NCI-H1694 (cell line): ENCODE results near the gene PDGFC.

ENCODE experiments used
- DNase-seq: peaks from one replicate; lab custom pipeline; 2025; lab: John Stamatoyannopoulos, UW

Gene PDGFC

DNA sequence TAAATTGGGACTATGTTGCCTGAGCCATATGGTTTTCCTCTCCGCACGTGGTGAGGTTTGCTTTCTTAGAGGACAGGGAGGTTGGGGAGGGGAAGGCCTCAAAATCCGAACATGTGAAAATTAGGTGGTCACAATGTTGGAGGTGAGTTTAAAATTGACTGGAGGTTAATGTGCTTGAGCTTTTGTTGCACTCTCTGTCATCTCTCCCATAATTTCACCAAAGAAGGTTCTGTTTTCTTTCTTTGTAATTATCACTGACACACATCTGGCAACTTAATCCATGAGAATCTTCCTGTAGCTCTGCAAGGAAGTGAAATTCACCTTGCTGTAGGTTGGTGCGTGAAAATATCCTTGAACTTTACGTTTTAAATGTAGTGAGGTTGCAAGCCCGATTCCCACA lies 225.5 kb downstream of the PDGFC start:
- DNase-seq, result no peak

- no peak for DNase-seq
These were observed 232.8 kb downstream of the PDGFC start for GRCh38 chr4:156738766-156739165.

DNA sequence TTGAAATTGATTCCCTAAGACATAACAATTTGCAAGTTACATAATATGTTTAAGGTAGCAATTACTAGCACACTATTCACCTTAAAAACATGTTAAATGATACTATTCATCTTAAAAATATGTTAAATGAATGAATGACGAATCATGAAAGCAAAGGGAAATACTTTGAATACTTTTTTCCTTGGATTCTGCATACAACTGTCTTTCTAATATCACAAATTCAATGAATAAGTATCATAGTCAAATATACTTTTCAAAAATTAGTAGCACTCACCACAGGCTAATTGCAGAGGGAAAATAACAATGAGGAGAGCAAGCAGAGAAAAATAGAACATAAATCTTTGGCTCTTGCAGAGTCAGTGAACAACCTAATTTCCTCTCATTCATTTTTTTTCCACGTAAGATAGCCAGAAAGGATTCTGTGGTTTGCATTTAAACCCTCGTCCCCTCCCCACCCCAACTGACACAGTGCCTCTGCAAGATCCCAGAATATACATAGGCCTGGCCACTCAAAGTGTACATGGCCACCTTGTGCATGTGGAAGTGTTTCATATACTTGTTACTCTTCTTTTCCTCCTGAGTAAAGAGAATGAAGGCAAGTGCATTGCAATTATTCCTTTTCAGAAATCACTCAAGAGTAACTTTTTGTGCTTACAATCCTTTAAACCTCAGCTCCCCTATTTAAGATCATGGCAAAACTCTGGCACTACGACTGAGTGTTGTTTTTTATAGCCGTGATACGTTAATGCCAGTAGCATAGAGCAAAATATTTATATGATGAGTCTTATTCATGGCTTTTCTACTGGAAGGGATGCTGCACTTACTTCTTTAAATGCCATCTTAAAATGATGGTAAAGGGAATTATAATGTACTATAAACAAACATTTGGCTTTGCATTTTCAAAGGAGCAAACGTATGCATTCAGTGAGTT lies 236.4 kb downstream of the PDGFC start:
- DNase-seq, result no peak

- no peak for DNase-seq
These were observed 238.0 kb downstream of the PDGFC start for GRCh38 chr4:156733582-156733981.

- DNase-seq, result no peak
These were observed 239.0 kb downstream of the PDGFC start for GRCh38 chr4:156732634-156733033.

DNA sequence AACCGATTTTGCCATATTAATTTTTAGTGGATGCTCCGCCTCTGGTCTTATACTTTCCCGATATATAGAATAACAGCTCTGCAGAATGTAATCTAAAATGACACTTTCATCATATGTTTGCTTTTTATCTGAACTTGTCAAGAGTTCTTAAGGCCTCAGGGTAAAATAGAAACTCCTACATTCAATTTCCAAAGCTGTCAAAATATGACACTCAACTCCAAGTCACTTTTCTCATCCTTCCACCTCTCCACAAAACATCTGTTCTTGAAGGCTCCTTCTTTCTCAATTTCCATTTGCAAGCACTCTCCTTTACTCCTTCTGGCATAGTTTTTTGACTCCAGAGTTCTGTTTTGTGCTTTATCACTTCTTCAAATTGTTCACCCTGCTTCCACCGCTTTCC lies 242.2 kb downstream of the PDGFC start:
- DNase-seq, result no peak

- DNase-seq, result no peak
These were observed 246.3 kb downstream of the PDGFC start for GRCh38 chr4:156725257-156725656.

GRCh38 chr4:156723951-156724668 lies 247.5 kb downstream of the PDGFC start:
- no peak for DNase-seq

GRCh38 chr4:156718226-156718625 lies 253.4 kb downstream of the PDGFC start:
- no peak for DNase-seq

DNA sequence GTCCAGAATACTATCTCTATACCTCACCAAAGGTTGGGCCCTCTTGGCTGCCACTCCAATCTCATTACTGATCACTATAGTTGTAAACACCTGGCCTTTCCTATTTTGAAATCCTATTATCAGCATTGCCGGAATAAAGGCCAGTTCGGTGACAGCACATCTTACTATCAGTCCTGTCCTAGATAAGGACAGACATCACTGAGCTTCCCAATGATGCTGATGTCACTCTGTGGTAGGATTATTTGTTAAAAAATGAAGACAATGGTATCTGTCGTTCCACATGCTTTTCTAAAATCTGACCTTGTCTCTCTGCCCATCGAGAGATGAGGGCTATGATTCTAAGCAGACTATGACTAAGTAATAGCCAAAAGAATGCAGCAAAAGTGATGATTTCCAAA lies 260.4 kb downstream of the PDGFC start:
- DNase-seq, result no peak
